GM23338 (cell line): ENCODE data around the gene EEIG2. TPM values are rescaled to one million over a fixed set of nuclear protein-coding genes. Genes with fewer than 3 reads are reported as not detected.

Experiments used
- ATAC-seq: fragments of 200-7000 bp; cut with Tn5 transposase; 3 replicates; pipeline ENCODE4 v1.9.1; 2020
- DNase-seq: peaks from one replicate; pipeline ENCODE4 v3.0.0-alpha.2; 2015; ENCODE audit warnings: low spot score
- H2AFZ ChIP-seq: fragments of 200-600 bp; sonication (generic); 2 replicates; pipeline ENCODE4 v1.8.0; 2016; ENCODE audit warnings: antibody characterized with exemption, mild to moderate bottlenecking, moderate library complexity
- H3F3A ChIP-seq: fragments of 200-600 bp; sonication (generic); replicated peaks from 2 replicates; pipeline ENCODE4 v1.8.0; 2017; ENCODE audit warnings: antibody characterized with exemption, mixed run types, low read depth
- H3K27ac ChIP-seq: fragments of 200-600 bp; sonication (generic); 2 replicates; pipeline ENCODE4 v1.6.1; 2016; ENCODE audit warnings: low read depth
- H3K27me3 ChIP-seq: fragments of 200-600 bp; sonication (generic); 2 replicates; pipeline ENCODE4 v1.8.0; 2016; ENCODE audit warnings: mild to moderate bottlenecking, mixed run types, moderate library complexity; ENCODE audit not compliant: insufficient read depth
- H3K36me3 ChIP-seq: fragments of 200-600 bp; sonication (generic); 2 replicates; pipeline ENCODE4 v1.8.0; 2016; ENCODE audit warnings: mild to moderate bottlenecking; ENCODE audit not compliant: insufficient read depth
- H3K4me1 ChIP-seq: fragments of 200-600 bp; sonication (generic); 2 replicates; pipeline ENCODE4 v1.8.0; 2016; ENCODE audit warnings: mild to moderate bottlenecking, moderate library complexity; ENCODE audit not compliant: insufficient read depth
- H3K4me2 ChIP-seq: fragments of 200-600 bp; sonication (generic); 2 replicates; pipeline ENCODE4 v1.7.1; 2017; ENCODE audit warnings: mixed run types
- H3K4me3 ChIP-seq: fragments of 200-600 bp; sonication (generic); 2 replicates; pipeline ENCODE4 v1.6.1; 2016; ENCODE audit warnings: mixed run types
- H3K79me2 ChIP-seq: fragments of 200-600 bp; sonication (generic); replicated peaks from 2 replicates; pipeline ENCODE4 v1.8.0; 2017; ENCODE audit warnings: mild to moderate bottlenecking; ENCODE audit not compliant: insufficient read depth
- H3K9me2 ChIP-seq: fragments of 200-600 bp; sonication (generic); 2 replicates; pipeline ENCODE4 v1.8.0; 2017; ENCODE audit not compliant: insufficient read depth
- H4K20me1 ChIP-seq: fragments of 200-600 bp; sonication (generic); replicated peaks from 2 replicates; pipeline ENCODE4 v1.8.0; 2017; ENCODE audit warnings: mild to moderate bottlenecking; ENCODE audit not compliant: insufficient read depth
- H3K27ac Mint-ChIP-seq: 2 replicates; pipeline ENCODE4 v1.8.0; 2020; ENCODE audit warnings: inconsistent platforms, mild to moderate bottlenecking, moderate library complexity, mixed read lengths
- H3K27me3 Mint-ChIP-seq: 3 replicates; pipeline ENCODE4 v1.8.0; 2022; ENCODE audit warnings: low read depth, mild to moderate bottlenecking, moderate library complexity, mixed read lengths, inconsistent platforms; ENCODE audit not compliant: insufficient read depth, poor library complexity
- H3K36me3 Mint-ChIP-seq: 3 replicates; pipeline ENCODE4 v1.8.0; 2021; ENCODE audit warnings: low read depth, mild to moderate bottlenecking, inconsistent platforms, moderate library complexity, mixed read lengths
- H3K4me1 Mint-ChIP-seq: 3 replicates; pipeline ENCODE4 v1.8.0; 2020; ENCODE audit warnings: mild to moderate bottlenecking, inconsistent platforms, mixed read lengths
- H3K4me3 Mint-ChIP-seq: 3 replicates; pipeline ENCODE4 v1.8.0; 2021; ENCODE audit warnings: moderate library complexity, mild to moderate bottlenecking, inconsistent platforms, mixed read lengths
- H3K9me3 Mint-ChIP-seq: 3 replicates; pipeline ENCODE4 v1.8.0; 2020; ENCODE audit warnings: moderate library complexity, mild to moderate bottlenecking, inconsistent platforms, mixed read lengths
- CTCF ChIP-seq, 2 experiments: fragments of 200-600 bp in 1 of 2; sonication (generic) in 1 of 2; conservative IDR thresholded peaks; 2 replicates each; pipeline versions ENCODE4 v1.5.1 to v1.6.1; 2016 to 2017; ENCODE audit warnings: antibody characterized with exemption in 2 of 2, low read depth in 2 of 2, mild to moderate bottlenecking in 2 of 2, moderate library complexity in 1 of 2
- ETS1 ChIP-seq: IDR thresholded peaks from 2 replicates; pipeline ENCODE4 v1.6.1; 2016; ENCODE audit warnings: antibody characterized with exemption
- EZH2 ChIP-seq: fragments of 200-600 bp; sonication (generic); IDR thresholded peaks from one replicate; pipeline ENCODE4 v1.8.0; 2017; ENCODE audit warnings: antibody characterized with exemption, mild to moderate bottlenecking, low read depth; ENCODE audit not compliant: unreplicated experiment
- REST ChIP-seq: IDR thresholded peaks from one replicate; pipeline ENCODE4 v1.6.1; 2018; ENCODE audit warnings: antibody characterized with exemption; ENCODE audit not compliant: unreplicated experiment
- ZNF331 ChIP-seq: fragments of 250-450 bp; sonication (Bioruptor Pico); IDR thresholded peaks from 2 replicates; pipeline ENCODE4 v1.5.0; 2020; ENCODE audit warnings: low read depth, mild to moderate bottlenecking, moderate library complexity
- ZNF462 ChIP-seq: fragments of 250-450 bp; sonication (Bioruptor Pico); IDR thresholded peaks from 2 replicates; pipeline ENCODE4 v1.5.0; 2020; ENCODE audit warnings: mild to moderate bottlenecking, moderate library complexity
- polyA plus RNA-seq: library from polyadenylated mRNA; unstranded; fragments of >200 nt; fragmentation: Nextera tagmentation; extraction: Ambion mirVana; gene quantifications from 2 replicates; pipeline ENCODE4 v1.2.1, GENCODE V29; 2016
- total RNA-seq: library from RNA; depleted of rRNA; stranded (reverse); fragments of >200 nt; shearing (Covaris generic); gene quantifications from 2 replicates; pipeline ENCODE4 v1.2.3, GENCODE V29; 2014

The EEIG2 gene
- total and polyA plus RNA-seq, 2 experiments from 2014 or later = 7.9 to 44.5 TPM

GRCh38 chr1:108556066-108556465 lies 3.8 kb upstream of the EEIG2 start (continued):
- TF ChIP-seq ZNF462 (CRISPR knock-in tag) (no peak), ETS1 (no peak), EZH2 (no peak)

- peaks cover 24% of the 10 kb centered on the region for H3K4me1 ChIP-seq
- H3K79me2 ChIP-seq = peaks cover 5% of the 10 kb centered on the region; the same call in 1 of the 2 replicates
- DNase-seq = no peak
- H3K27me3 ChIP-seq = no peaks in the 10 kb centered on the region
- no peak overlapping the region for H3K4me3 ChIP-seq
- H3K9me2 ChIP-seq = no peaks in the 10 kb centered on the region
- H3F3A ChIP-seq = peaks cover 5% of the 10 kb centered on the region
- H3K9me3 Mint-ChIP-seq = no peaks in the 10 kb centered on the region
- no peak overlapping the region for H3K27ac Mint-ChIP-seq
- H3K4me1 Mint-ChIP-seq = peaks cover 3% of the 10 kb centered on the region
- 0 out of 2 replicates have a peak, but pooled peaks cover 4% of the 10 kb centered on the region for H4K20me1 ChIP-seq
- H3K27me3 Mint-ChIP-seq = peaks cover 5% of the 10 kb centered on the region
- H3K36me3 ChIP-seq = no peaks in the 10 kb centered on the region
- no peak overlapping the region for H3K27ac ChIP-seq
- H3K36me3 Mint-ChIP-seq = no peaks in the 10 kb centered on the region
- no peak overlapping the region for H3K4me2 ChIP-seq
- ATAC-seq = no peak
- H2AFZ ChIP-seq = no peak overlapping the region
- no peak overlapping the region for H3K4me3 Mint-ChIP-seq
- TF ChIP-seq REST (no peak), ZNF331 (no peak), CTCF (conservative IDR thresholded peaks at IDR 0.05; ENCODE audit: low read depth in 2 of 2) (no peak)
These were observed 3.4 kb upstream of the EEIG2 start for GRCh38 chr1:108556499-108556898.
